Esophagus muscularis mucosa (tissue), 4 donors: Measurements from ENCODE around the gene MRPL39. TPM values are rescaled to one million over a fixed set of nuclear protein-coding genes. Genes with fewer than 3 reads are reported as not detected.

Source experiments
- DNase-seq: peaks from one replicate; pipeline ENCODE4 v3.0.0-alpha.2; 2017; ENCODE audit errors: extremely low spot score
- H3K27ac ChIP-seq, 4 donors: fragments of 200-600 bp; sonication (generic); replicated peaks in 1 of 4; 1 replicate in 3 of 4; 2 replicates in 1 of 4; pipeline ENCODE4 v1.5.1; 2016 to 2019; ENCODE audit warnings: mild to moderate bottlenecking in 1 of 4
- H3K27me3 ChIP-seq, 4 donors: fragments of 200-600 bp; sonication (generic); one replicate each; pipeline versions ENCODE4 v1.5.1 to v1.6.0; 2016 to 2019
- H3K36me3 ChIP-seq, 4 donors: fragments of 200-600 bp; sonication (generic); one replicate each; pipeline ENCODE4 v1.5.1; 2016 to 2019
- H3K4me1 ChIP-seq, 4 donors: fragments of 200-600 bp; sonication (generic); one replicate each; pipeline ENCODE4 v1.5.1; 2016 to 2019
- H3K4me3 ChIP-seq, 4 donors: fragments of 200-600 bp; sonication (generic); 1 replicate in 2 of 4; 2 replicates in 2 of 4; pipeline ENCODE4 v1.5.1; 2016 to 2019; ENCODE audit warnings: mild to moderate bottlenecking in 4 of 4, moderate library complexity in 1 of 4
- H3K9me3 ChIP-seq, 4 donors: fragments of 200-600 bp; sonication (generic); 1 replicate in 3 of 4; 2 replicates in 1 of 4; pipeline ENCODE4 v1.5.1; 2016 to 2019
- EP300 ChIP-seq: sonication (generic); formaldehyde crosslinking; IDR thresholded peaks from one replicate; pipeline ENCODE4 v1.6.1; 2017; ENCODE audit warnings: antibody characterized with exemption
- POLR2A ChIP-seq: fragments of 450-650 bp; IDR thresholded peaks from one replicate; pipeline ENCODE4 v1.6.1; 2017; ENCODE audit warnings: antibody characterized with exemption, moderate library complexity, mild to moderate bottlenecking, low read depth
- POLR2AphosphoS5 ChIP-seq, 2 donors: sonication (generic); formaldehyde crosslinking; IDR thresholded peaks; one replicate each; pipeline ENCODE4 v1.6.1; 2017; ENCODE audit warnings: antibody characterized with exemption in 2 of 2
- WGBS: methylation state at CpG from one replicate; pipeline ENCODE4 v1.1.5; 2018; 5-methylcytosine and 5-hydroxymethylcytosine counted together
- intact Hi-C: fragments of 100-400 bp; cut with DNase I; formaldehyde crosslinking; loops from one replicate; pipeline ENCODE4 v1.15.1; 2023
- total RNA-seq, 4 donors: library from RNA; depleted of rRNA; stranded (reverse); fragments of >200 nt; gene quantifications; one replicate each; pipeline versions ENCODE4 v1.1.0 to v1.2.1, GENCODE V29; 2016
- TF ChIP-seq, protein P1 (sequence below), 3 experiments: fragments of 200-600 bp in 2 of 3; fragments of 450-650 bp in 1 of 3; sonication (generic) in 2 of 3; IDR thresholded peaks; one replicate each; pipeline ENCODE4 v1.5.1; 2017 to 2019; ENCODE audit warnings: antibody characterized with exemption in 3 of 3, mild to moderate bottlenecking in 2 of 3, moderate library complexity in 1 of 3

MRPL39 gene
- total RNA-seq, 4 donors from 2014 or later = 22.0 to 31.8 (median 27.4) TPM

DNA sequence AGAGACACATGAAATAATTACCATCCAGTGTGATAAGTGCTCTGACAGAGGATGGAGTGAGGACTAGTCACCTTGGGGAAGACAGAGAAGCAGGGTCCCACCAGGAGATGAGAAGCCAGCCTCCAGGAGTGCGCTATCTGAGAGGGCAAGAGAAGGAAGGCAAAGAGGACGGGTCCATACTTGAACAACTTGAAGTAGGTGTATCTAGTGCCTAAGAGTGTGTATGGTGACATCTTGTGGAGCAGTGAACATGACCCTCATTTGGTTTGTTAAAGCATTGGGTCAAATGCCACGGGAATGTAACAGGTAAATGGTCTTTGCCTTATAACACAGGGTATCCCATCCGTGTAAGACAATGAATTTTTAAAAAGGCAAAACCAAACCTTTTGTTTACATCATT, 39.8 kb downstream of the MRPL39 start:
- no peaks in the 10 kb centered on the region for H3K27me3 ChIP-seq
- WGBS = 88% methylated on average over 4 of the region's 4 CpGs
- intact Hi-C loops = no loop called here
- H3K36me3 ChIP-seq = peaks cover 0 to 23% (median 9%) of the 10 kb centered on the region in 4 donors
- H3K27ac ChIP-seq = no peak overlapping the region
- TF ChIP-seq POLR2AphosphoS5 (IDR thresholded peaks at IDR 0.05) = no peak
- no peak for TF ChIP-seq POLR2A
- TF ChIP-seq, protein P1, sequence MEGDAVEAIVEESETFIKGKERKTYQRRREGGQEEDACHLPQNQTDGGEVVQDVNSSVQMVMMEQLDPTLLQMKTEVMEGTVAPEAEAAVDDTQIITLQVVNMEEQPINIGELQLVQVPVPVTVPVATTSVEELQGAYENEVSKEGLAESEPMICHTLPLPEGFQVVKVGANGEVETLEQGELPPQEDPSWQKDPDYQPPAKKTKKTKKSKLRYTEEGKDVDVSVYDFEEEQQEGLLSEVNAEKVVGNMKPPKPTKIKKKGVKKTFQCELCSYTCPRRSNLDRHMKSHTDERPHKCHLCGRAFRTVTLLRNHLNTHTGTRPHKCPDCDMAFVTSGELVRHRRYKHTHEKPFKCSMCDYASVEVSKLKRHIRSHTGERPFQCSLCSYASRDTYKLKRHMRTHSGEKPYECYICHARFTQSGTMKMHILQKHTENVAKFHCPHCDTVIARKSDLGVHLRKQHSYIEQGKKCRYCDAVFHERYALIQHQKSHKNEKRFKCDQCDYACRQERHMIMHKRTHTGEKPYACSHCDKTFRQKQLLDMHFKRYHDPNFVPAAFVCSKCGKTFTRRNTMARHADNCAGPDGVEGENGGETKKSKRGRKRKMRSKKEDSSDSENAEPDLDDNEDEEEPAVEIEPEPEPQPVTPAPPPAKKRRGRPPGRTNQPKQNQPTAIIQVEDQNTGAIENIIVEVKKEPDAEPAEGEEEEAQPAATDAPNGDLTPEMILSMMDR (IDR thresholded peaks at IDR 0.05) = no peak
- TF ChIP-seq EP300 = no peak
- no peak overlapping the region for H3K4me3 ChIP-seq
- no peak for DNase-seq
- H3K9me3 ChIP-seq = no peaks in the 10 kb centered on the region
- peaks cover 0 to 12% (median 5%) of the 10 kb centered on the region in 4 donors for H3K4me1 ChIP-seq

DNA sequence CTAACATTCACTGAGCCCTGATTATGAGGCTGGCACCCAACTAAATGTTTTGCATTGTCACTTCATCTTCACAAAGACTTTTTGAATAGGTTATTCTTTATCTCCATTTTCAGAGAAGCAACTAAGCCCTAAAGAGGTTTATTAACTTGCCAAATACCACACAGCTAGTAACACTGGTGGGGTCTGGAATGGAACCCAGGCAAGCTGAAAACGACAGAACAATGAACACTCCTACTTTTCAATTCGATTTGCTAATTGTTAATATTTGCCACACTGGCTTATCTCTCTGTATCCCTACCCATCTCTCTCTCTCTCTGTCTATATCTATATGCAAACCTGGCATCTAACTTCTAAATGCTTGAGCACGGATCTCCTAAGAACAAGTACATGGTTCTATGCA, 40.6 kb downstream of the MRPL39 start:
- intact Hi-C loops = no loop called here
- Histone ChIP-seq H3K27me3 (no peaks in the 10 kb centered on the region), H3K9me3 (no peaks in the 10 kb centered on the region), H3K4me3 (no peak overlapping the region), H3K4me1 (peaks cover 0 to 17% (median 11%) of the 10 kb centered on the region in 4 donors), H3K27ac (no peak overlapping the region), H3K36me3 (peaks cover 0 to 23% (median 9%) of the 10 kb centered on the region in 4 donors)
- DNase-seq = no peak
- WGBS = 93% methylated on average over 3 of the region's 3 CpGs
- no peak for TF ChIP-seq POLR2AphosphoS5 (IDR thresholded peaks at IDR 0.05)
- TF ChIP-seq, protein P1 (IDR thresholded peaks at IDR 0.05) = no peak
- TF ChIP-seq POLR2A = no peak
- TF ChIP-seq EP300 = no peak

DNA sequence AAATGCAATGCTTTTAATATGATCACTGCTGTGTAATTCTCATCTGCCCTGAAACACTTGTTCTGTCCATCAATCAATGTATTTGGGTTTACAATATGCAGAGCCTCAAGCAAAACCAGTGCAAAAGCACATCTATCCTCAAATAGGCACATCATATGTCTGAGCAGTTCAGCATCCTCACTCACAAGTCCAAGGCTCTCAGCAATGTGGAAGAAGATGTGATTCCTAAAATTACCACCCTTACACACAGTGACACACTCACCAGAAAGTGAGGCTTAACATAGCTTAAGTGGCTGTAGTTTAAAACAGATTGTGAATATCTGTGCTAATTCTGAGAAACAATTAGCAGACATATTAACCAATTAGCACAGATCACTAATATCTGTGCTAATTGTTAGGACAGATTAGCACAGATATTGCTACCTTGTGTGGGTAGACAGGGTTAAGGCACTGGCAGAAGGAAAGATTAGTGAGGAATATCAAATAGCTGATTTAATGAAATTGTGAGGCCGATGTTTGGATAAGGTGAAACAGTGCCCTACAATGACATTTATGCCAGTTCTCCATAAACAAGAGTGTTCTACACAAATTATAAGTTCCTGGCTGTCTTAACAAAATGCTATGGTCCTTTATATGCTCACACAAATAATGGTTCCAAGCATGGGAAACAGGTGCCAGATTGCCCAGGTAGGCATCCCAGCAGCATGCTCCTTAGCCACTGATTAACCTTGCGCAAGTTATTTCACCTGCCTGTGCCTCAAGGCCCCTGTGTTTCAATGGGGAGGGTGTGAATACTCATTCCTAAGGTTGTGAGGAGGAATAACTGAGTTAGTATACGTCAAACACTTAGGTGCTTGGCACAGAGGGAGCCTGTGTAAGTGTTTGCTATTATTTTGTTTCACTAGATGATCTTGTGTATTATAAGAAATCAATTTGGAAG, 41.7 kb downstream of the MRPL39 start:
- intact Hi-C loops = no loop called here
- WGBS = 97% methylated on average over 3 of the region's 3 CpGs

DNA sequence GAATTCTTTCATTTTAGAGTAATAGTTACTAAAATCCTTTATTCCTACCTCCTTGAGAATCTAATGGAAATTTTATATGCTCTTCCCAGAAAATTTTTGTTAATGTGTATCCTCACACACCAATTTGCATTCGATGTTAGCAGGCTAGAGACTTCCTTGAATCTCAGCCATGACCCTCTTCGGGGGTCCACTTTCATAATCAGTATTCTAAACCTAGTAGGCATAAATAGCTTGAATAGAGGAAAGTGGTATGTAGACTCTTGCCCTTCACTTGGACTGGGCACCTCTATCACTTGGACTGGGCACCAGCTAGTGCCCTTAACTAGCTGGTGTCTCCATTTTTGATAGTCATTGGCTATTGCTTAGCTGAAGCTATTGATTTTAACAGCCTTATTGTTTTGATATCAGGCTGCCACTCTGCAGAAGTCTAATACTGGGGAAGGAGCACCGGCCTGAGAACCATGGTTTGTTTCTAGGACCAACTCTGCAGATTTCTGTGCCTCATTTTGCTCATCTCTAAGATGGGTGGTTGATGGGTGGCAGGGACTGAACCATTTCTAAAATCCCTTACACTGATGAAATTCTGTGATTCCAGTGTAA, 42.8 kb downstream of the MRPL39 start:
- Histone ChIP-seq H3K4me3 (no peak overlapping the region), H3K27ac (no peak overlapping the region), H3K4me1 (peaks cover 0 to 20% (median 13%) of the 10 kb centered on the region in 4 donors), H3K9me3 (no peaks in the 10 kb centered on the region), H3K27me3 (no peaks in the 10 kb centered on the region), H3K36me3 (peaks cover 0 to 23% (median 9%) of the 10 kb centered on the region in 4 donors)
- intact Hi-C loops = no loop called here
- DNase-seq = no peak
- WGBS = 88% methylated on average over 3 of the region's 3 CpGs
- TF ChIP-seq, protein P1 (IDR thresholded peaks at IDR 0.05) = no peak
- no peak for TF ChIP-seq EP300
- TF ChIP-seq POLR2AphosphoS5 (IDR thresholded peaks at IDR 0.05) = no peak
- no peak for TF ChIP-seq POLR2A

More for the DNA sequence above, 41.7 kb downstream of the MRPL39 start:
- Histone ChIP-seq H3K27ac (no peak overlapping the region), H3K27me3 (no peaks in the 10 kb centered on the region), H3K4me1 (peaks cover 0 to 20% (median 13%) of the 10 kb centered on the region in 4 donors), H3K9me3 (no peaks in the 10 kb centered on the region), H3K36me3 (peaks cover 0 to 23% (median 9%) of the 10 kb centered on the region in 4 donors), H3K4me3 (no peak overlapping the region)
- no peak for DNase-seq
- TF ChIP-seq EP300 (no peak), POLR2AphosphoS5 (IDR thresholded peaks at IDR 0.05) (no peak), POLR2A (no peak)
- TF ChIP-seq, protein P1 (IDR thresholded peaks at IDR 0.05) = no peak
